NCI-H146 (cell line): ENCODE results near the gene PYGO2.

ENCODE experiments used
- DNase-seq: peaks from one replicate; lab custom pipeline; 2025; lab: John Stamatoyannopoulos, UW

The PYGO2 gene, protein sequence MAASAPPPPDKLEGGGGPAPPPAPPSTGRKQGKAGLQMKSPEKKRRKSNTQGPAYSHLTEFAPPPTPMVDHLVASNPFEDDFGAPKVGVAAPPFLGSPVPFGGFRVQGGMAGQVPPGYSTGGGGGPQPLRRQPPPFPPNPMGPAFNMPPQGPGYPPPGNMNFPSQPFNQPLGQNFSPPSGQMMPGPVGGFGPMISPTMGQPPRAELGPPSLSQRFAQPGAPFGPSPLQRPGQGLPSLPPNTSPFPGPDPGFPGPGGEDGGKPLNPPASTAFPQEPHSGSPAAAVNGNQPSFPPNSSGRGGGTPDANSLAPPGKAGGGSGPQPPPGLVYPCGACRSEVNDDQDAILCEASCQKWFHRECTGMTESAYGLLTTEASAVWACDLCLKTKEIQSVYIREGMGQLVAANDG

GRCh38 chr1:154961207-154962155 lies at the start of gene PYGO2:
Gene PYGO2 (minus strand): TSS chr1:154961782. CDS start chr1:154961576, 206 bp downstream.
- DNase-seq = peak; percentile 75

- DNase-seq = no peak
Observed at GRCh38 chr1:155011004-155011416, 49.4 kb upstream of the PYGO2 start.

- DNase-seq = no peak
Observed at GRCh38 chr1:155010211-155010918, 48.8 kb upstream of the PYGO2 start.

- no peak for DNase-seq
Observed at GRCh38 chr1:155009742-155010141, 48.2 kb upstream of the PYGO2 start.

- DNase-seq = no peak
Observed at GRCh38 chr1:155009221-155009711, 47.7 kb upstream of the PYGO2 start.

GRCh38 chr1:155008015-155008941 lies 46.7 kb upstream of the PYGO2 start:
- DNase-seq = no peak

DNA sequence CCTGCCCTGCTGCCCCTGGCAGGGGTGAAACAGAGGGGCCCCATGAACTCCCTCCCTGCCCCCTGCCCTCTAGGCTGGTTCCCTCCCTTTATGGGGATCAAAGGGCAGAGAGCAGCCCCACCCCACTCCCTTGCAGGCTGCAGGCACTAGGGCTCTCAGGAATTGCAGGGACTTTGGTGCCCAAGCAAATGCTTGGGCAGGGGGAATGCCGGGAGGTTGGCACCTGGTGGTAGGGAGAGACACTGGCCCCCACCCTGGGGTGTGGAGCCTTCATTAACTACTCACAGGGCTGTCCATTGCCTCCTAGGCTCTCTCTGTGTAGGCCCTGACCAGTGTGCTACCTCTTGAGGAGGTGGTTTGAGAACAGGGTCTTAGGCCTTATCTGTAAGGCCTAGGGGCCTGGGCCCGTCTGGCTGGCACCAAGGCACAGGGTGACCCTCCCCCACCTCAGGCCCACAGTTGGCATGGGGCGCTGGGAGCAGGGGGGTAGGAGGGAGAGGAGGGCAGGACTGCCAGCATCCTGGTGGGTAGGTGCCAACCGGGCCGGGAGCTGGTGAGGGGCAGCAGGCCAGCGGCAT lies 45.8 kb upstream of the PYGO2 start:
- DNase-seq = no peak

GRCh38 chr1:155006601-155007101 lies 45.1 kb upstream of the PYGO2 start:
- no peak for DNase-seq

DNA sequence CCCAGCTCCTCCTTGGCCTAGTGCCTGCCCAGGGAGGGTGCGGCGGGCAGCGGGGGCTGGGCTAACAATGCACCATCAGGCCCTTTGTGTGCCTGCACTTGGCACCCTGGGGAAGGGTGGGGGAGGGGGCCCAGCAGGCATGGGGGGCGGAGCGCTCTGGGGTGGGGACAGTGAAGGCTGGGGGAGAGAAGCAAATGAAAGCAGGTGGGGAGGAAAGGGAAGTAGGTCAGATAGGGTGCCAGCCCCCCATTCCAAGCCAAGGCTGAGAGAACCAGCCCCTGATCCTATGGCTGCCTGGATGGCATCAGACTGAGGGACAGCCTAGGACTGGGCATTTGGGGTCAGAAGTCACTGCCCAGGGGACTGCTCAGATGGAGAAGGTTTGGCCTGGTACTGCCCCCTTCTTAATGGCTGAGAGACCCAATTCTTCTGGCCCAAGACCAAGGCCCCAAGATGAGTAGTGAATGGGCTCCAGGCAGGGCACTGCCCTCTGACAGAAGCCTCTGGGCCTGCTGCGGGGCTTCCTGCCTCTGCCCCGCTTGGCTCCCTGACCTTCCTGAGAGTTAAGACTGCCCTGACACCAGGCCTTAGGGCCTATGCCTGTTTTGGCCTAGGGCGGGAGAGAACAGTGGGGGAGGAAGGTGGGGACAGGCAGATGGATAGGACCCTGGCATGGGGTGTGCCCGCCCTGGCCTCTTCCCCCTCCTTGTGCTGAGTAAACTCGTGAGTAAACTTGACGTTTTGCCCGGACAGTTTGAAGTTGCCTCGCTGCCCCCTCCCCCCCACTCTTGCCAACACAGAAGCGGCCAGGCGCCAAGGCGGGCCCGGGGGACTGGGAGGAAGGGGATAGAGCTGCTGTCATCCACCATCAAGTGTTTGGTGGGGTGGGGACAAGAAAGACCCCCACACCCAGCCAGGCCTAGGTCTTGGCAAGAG lies 43.8 kb upstream of the PYGO2 start:
- DNase-seq = no peak

GRCh38 chr1:155004352-155005075 lies 42.9 kb upstream of the PYGO2 start:
- DNase-seq = no peak

GRCh38 chr1:155003766-155004351 lies 42.3 kb upstream of the PYGO2 start:
- peak; percentile 40 for DNase-seq

- peak; percentile 56 for DNase-seq
Observed at GRCh38 chr1:155003227-155003765, 41.7 kb upstream of the PYGO2 start.

- peak; percentile 85 for DNase-seq
Observed at GRCh38 chr1:155002464-155003226, 41.1 kb upstream of the PYGO2 start, which contains the start of gene ZBTB7B. Gene ZBTB7B (plus strand): TSS chr1:155002802. CDS start chr1:155014661, 11,859 bp downstream.

DNA sequence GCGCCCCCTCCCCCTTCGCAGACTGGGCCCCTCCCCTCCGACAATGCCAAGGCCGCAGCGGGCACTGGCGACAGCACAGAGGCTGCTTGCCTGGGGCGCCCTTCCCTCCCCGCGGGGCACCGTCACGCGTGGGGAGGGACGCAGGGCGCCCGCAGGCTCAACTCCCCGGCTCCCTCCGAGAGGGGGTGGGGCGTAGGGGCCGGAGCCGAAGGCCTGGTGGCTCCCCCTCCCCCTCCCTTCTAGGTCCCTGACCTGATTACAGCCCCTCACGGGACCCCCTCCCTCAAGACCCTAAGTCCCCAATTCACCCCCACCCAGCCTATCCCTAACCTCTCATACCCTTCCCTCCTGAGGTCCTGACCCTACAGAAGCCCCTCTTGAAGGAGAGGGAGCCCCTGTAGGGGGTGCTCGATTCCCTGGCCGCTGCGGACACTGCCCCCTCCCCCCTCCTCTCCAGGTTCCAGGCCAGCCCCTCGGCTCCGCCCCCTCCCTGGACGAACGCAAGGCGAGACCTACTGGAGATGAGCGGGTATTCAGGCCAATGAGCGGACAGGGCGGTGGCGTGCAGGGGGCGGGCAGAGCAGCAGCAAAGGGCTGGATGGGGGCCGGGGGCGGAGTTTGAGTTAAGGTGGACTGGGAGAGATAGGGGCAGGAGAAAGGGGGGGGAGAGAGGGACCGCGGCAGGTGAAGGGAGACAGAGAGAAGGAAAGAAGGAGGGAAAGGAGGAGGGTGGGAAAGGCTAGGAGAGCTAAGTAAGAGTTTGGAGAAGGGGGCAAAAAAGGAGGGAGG lies 40.3 kb upstream of the PYGO2 start:
- DNase-seq = peak; percentile 99

DNA sequence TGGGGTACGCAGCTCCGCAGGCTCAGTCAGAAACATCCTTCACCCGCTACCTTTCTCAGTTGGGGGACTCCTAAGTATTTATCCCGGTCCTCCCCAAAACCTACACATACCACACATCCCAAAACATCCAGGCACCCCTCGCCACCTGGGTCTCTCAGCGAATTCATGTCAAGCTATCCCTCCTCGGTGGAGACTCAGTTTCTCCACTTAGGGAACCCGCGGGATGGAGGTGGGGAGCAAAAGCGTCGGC lies 39.8 kb upstream of the PYGO2 start:
- DNase-seq = no peak

- DNase-seq = peak; percentile 92
Observed at GRCh38 chr1:155000726-155001424, 39.3 kb upstream of the PYGO2 start.
